Mesenchymal stem cell (in vitro differentiated cells and primary cell): Measurements from ENCODE around the gene RPS2.
A peak's percentile ranks its signal among the peaks of the same experiment; 100 is the strongest.
"Not testable (repeated sequence)": the region's sequence is repeated elsewhere in the genome, so short reads cannot be mapped to it uniquely, and the experiment has no call there.

Source experiments
- DNase-seq: peaks from one replicate; pipeline ENCODE4 v3.0.0-alpha.2; 2013
- H2AFZ ChIP-seq: one replicate; pipeline ENCODE4 v1.6.1; 2013; ENCODE audit warnings: low read depth, mild to moderate bottlenecking, control low read depth, inconsistent platforms, low read length, moderate library complexity
- H2AK5ac ChIP-seq: 2 replicates; pipeline ENCODE4 v1.6.1; 2013; ENCODE audit warnings: low read length, moderate library complexity, mild to moderate bottlenecking, inconsistent platforms; ENCODE audit not compliant: severe bottlenecking
- H2BK120ac ChIP-seq: one replicate; pipeline ENCODE4 v1.6.1; 2013; ENCODE audit warnings: low read depth, mild to moderate bottlenecking, inconsistent platforms, low read length, moderate library complexity
- H2BK12ac ChIP-seq, 2 experiments: one replicate each; pipeline ENCODE4 v1.6.1; 2013; ENCODE audit warnings: inconsistent platforms in 2 of 2, low read length in 2 of 2, mild to moderate bottlenecking in 2 of 2, moderate library complexity in 2 of 2, control low read depth in 1 of 2
- H2BK15ac ChIP-seq: one replicate; pipeline ENCODE4 v1.6.1; 2013; ENCODE audit warnings: mild to moderate bottlenecking, low read depth, inconsistent platforms; ENCODE audit not compliant: poor library complexity, severe bottlenecking
- H2BK5ac ChIP-seq: 2 replicates; pipeline ENCODE4 v1.6.1; 2013; ENCODE audit warnings: low read depth, mild to moderate bottlenecking, low read length, control low read depth, inconsistent platforms; ENCODE audit not compliant: poor library complexity, severe bottlenecking
- H3K14ac ChIP-seq, 2 experiments: one replicate each; pipeline ENCODE4 v1.6.1; 2013; ENCODE audit warnings: inconsistent platforms in 2 of 2, low read length in 2 of 2, control low read depth in 1 of 2, mild to moderate bottlenecking in 1 of 2, moderate library complexity in 1 of 2
- H3K18ac ChIP-seq, 2 experiments: one replicate each; pipeline ENCODE4 v1.6.1; 2013; ENCODE audit warnings: inconsistent platforms in 2 of 2, low read length in 2 of 2, control low read depth in 1 of 2, low read depth in 1 of 2, mild to moderate bottlenecking in 1 of 2
- H3K23ac ChIP-seq, 2 experiments: one replicate each; pipeline ENCODE4 v1.6.1; 2013; ENCODE audit warnings: inconsistent platforms in 2 of 2, low read length in 2 of 2, mild to moderate bottlenecking in 2 of 2, moderate library complexity in 2 of 2, control low read depth in 1 of 2
- H3K27ac ChIP-seq: 2 replicates; pipeline ENCODE4 v1.5.1; 2013; ENCODE audit warnings: mild to moderate bottlenecking, moderate library complexity, low read length, control low read depth, inconsistent platforms; ENCODE audit not compliant: poor library complexity, severe bottlenecking
- H3K27me3 ChIP-seq, 2 experiments: 2 replicates each; pipeline versions ENCODE4 v1.6.1 to v1.7.0; 2013; ENCODE audit warnings: low read length in 2 of 2, mild to moderate bottlenecking in 2 of 2, moderate library complexity in 2 of 2, control low read depth in 1 of 2, inconsistent platforms in 1 of 2; ENCODE audit not compliant: control insufficient read depth in 1 of 2, insufficient read depth in 1 of 2
- H3K36me3 ChIP-seq, 2 experiments: 2 replicates each; pipeline versions ENCODE4 v1.6.1 to v1.7.0; 2013; ENCODE audit warnings: low read length in 2 of 2, control low read depth in 1 of 2, inconsistent platforms in 1 of 2, low read depth in 1 of 2, mild to moderate bottlenecking in 1 of 2; ENCODE audit not compliant: insufficient read depth in 2 of 2, control insufficient read depth in 1 of 2
- H3K4ac ChIP-seq, 2 experiments: one replicate each; pipeline ENCODE4 v1.6.1; 2013; ENCODE audit warnings: inconsistent platforms in 2 of 2, low read length in 2 of 2, mild to moderate bottlenecking in 2 of 2, moderate library complexity in 2 of 2, control low read depth in 1 of 2, low read depth in 1 of 2
- H3K4me1 ChIP-seq: 2 replicates; pipeline ENCODE4 v1.6.1; 2013; ENCODE audit warnings: low read depth, low read length, control low read depth; ENCODE audit not compliant: control insufficient read depth, insufficient read depth
- H3K4me2 ChIP-seq: 2 replicates; pipeline ENCODE4 v1.6.1; 2013; ENCODE audit warnings: low read length, mild to moderate bottlenecking, inconsistent platforms; ENCODE audit not compliant: poor library complexity, severe bottlenecking
- H3K4me3 ChIP-seq, 2 experiments: 2 replicates each; pipeline versions ENCODE4 v1.5.1 to v1.7.0; 2013; ENCODE audit warnings: low read length in 2 of 2, mild to moderate bottlenecking in 2 of 2, control low read depth in 1 of 2, low read depth in 1 of 2; ENCODE audit not compliant: insufficient read depth in 1 of 2
- H3K79me1 ChIP-seq: replicated peaks from 2 replicates; pipeline ENCODE4 v1.6.1; 2013; ENCODE audit warnings: mild to moderate bottlenecking, control low read depth, low read length, inconsistent platforms; ENCODE audit not compliant: poor library complexity, severe bottlenecking
- H3K9ac ChIP-seq: 2 replicates; pipeline ENCODE4 v1.7.0; 2013; ENCODE audit warnings: mild to moderate bottlenecking, low read length, moderate library complexity
- H3K9me3 ChIP-seq: 2 replicates; pipeline ENCODE4 v1.7.0; 2013; ENCODE audit warnings: mild to moderate bottlenecking, low read length; ENCODE audit not compliant: control insufficient read depth
- H4K8ac ChIP-seq: one replicate; pipeline ENCODE4 v1.6.1; 2013; ENCODE audit warnings: inconsistent platforms, mild to moderate bottlenecking, low read length, moderate library complexity
- H4K91ac ChIP-seq: one replicate; pipeline ENCODE4 v1.6.1; 2013; ENCODE audit warnings: mild to moderate bottlenecking, low read length, inconsistent platforms
- WGBS: methylation state at CpG from one replicate; pipeline ENCODE4 v1.1.7; 2013; ENCODE audit warnings: mixed read lengths; 5-methylcytosine and 5-hydroxymethylcytosine counted together

Gene RPS2

DNA sequence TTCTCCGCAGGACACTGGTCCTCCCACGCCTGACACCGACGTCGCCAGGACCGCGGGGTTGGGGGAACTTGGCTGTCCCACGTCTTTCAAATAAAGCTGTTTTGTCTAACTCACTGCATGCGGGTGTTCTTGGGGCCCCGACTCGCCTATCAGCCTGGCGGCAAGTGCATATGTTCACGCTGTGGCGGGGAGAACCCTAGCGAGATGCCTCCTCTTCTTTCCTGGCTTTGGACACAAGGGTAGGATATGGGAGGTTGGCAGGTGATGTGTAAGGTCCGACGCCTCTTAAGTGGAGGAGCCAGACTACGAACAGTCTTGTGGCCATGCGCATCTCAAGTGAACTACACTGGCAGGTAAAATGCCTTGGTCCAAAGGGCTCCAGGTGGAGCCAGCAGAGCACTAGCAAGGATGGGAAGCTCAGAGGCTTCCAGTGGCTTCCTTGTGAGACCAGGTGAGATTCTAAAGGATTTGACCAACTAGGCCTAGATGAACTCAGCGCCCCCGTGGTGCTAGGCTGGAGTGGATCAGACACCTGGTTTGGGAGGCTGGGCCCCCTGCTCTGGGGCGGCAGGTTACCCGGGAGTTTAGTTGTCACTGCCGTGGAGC lies 873 bp upstream of the RPS2 start:
- Histone ChIP-seq H3K4me3 (peak overlapping the region; percentile 88 to 91), H4K8ac (peak overlapping the region; percentile 81), H2AFZ (peak overlapping the region; percentile 72), H3K4ac (peak overlapping the region; percentile 86 to 93), H3K79me1 (peaks cover 8% of the 10 kb centered on the region), H3K4me1 (peaks cover 28% of the 10 kb centered on the region), H4K91ac (peak overlapping the region; percentile 74), H3K36me3 (peaks cover 33 to 34% of the 10 kb centered on the region in 2 experiments), H3K27ac (peak overlapping the region; percentile 21), H2BK120ac (peak overlapping the region; percentile 77), H3K18ac (peak overlapping the region; percentile 79 to 93), H3K14ac (peak overlapping the region in 1 of 2 experiments; percentile 26), H2AK5ac (peak overlapping the region; percentile 57), H3K9me3 (peaks cover 4% of the 10 kb centered on the region), H2BK15ac (peak overlapping the region; percentile 55), H2BK12ac (peak overlapping the region in 1 of 2 experiments; percentile 12), H3K27me3 (no peaks in the 10 kb centered on the region), H2BK5ac (peak overlapping the region; percentile 9), H3K9ac (peak overlapping the region; percentile 97), H3K23ac (peak overlapping the region in 1 of 2 experiments; percentile 81), H3K4me2 (peak overlapping the region; percentile 92)
- 28% methylated on average over 23 of the region's 24 CpGs for WGBS
- DNase-seq, result no peak

DNA sequence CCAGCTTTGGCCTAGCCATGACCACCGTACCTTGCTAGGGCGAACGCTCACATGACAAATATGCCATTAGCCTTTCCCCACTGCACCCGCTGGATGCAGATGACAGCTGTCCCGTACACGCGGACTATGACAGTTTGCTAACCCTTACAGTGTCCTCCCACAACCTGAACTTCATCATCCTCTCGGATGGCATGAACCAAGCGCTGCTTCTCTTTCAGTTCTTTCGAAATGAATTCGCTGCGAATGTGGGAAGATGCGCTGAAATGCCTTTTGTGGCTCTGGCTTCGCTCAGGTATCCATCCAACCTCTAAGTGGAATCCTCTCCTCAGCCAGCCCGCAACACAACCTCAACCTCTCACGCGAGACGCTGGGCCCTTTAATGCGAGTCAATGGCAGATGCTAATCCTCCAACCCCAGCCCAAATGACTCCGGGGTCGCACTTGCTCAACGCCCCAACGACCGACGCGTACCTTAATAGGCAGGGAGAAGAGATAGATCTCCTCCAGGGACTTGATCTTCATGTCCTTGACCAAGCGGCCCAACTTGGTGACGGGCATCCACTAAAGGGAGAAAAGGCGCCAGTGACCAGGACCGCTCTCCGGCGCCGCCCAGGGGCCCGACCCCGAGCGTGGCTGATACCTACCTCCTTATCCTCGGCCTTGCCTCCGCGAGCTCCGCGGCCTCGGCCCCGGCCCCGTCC lies 670 bp downstream of the RPS2 start:
- Histone ChIP-seq H3K9ac (peak overlapping the region; percentile 97), H3K18ac (peak overlapping the region in 1 of 2 experiments; percentile 68), H3K4me2 (peak overlapping the region; percentile 55), H3K4me3 (peak overlapping the region; percentile 84 to 91), H3K4ac (peak overlapping the region in 1 of 2 experiments; percentile 74), H2BK120ac (no peak overlapping the region), H3K23ac (peak overlapping the region in 1 of 2 experiments; percentile 34), H2AK5ac (no peak overlapping the region), H3K4me1 (peaks cover 32% of the 10 kb centered on the region), H4K8ac (no peak overlapping the region), H3K14ac (peak overlapping the region in 1 of 2 experiments; percentile 35), H3K27me3 (no peaks in the 10 kb centered on the region), H2BK5ac (peak overlapping the region; percentile 97), H3K79me1 (peaks cover 8% of the 10 kb centered on the region), H2BK12ac (no peak overlapping the region), H3K9me3 (peaks cover 4% of the 10 kb centered on the region), H2BK15ac (no peak overlapping the region), H4K91ac (no peak overlapping the region), H3K36me3 (peaks cover 33 to 34% of the 10 kb centered on the region in 2 experiments), H3K27ac (peak overlapping the region; percentile 45), H2AFZ (no peak overlapping the region)
- under 1% methylated on average over 40 of the region's 44 CpGs for WGBS
- DNase-seq, result peak; percentile 57

DNA sequence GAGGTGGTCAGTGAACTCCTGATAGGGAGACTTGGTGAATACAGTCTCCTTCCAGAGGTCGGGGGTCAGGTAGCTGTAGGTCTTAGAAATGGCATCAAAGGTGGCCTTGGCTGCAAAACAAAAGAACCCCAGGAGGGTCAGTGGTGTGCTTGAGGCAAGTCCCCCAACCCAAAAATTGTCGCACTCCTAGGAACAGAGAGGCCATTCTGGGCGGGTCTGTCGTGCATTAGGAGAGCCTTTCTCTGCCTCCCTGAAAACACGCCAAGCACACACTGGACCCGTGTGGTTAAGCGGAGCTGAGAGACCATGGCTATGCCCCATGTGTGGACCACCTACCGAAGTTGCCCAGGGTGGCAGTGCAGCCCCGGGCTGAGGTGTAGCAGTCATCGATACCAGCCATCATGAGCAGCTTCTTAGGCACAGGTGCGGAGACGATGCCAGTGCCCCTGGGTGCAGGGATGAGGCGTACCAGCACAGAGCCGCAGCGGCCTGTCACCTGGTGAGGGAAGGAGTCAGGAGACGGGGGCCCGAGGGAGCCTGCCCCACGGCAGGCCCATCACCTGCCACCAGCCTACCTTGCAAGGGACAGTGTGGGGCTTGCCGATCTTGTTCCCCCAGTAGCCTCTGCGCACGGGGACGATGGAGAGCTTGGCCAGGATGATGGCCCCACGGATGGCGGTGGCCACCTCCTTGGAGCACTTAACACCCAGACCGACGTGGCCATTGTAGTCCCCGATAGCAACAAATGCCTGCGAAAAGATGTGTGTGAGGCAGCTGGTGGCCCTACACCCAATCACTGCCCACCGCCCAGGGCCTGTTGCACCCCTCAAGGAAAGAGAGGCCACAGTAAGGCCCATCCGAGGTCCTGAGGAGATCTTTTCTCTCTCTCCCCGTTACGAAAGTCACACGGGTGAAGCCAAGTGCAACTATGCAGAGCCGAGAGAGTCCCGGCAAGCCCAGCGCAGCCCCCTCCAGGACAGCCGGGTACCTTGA lies 2.2 kb downstream of the RPS2 start:
- not testable (repeated sequence) for H4K8ac ChIP-seq, H2AK5ac ChIP-seq, H3K9me3 ChIP-seq, H3K27ac ChIP-seq, H3K14ac ChIP-seq, H2BK120ac ChIP-seq, H2BK5ac ChIP-seq, DNase-seq, H2BK15ac ChIP-seq, H3K27me3 ChIP-seq, H4K91ac ChIP-seq, H3K23ac ChIP-seq, H2AFZ ChIP-seq, H2BK12ac ChIP-seq, H3K9ac ChIP-seq, H3K79me1 ChIP-seq, H3K4ac ChIP-seq, H3K18ac ChIP-seq
- Histone ChIP-seq H3K36me3 (peaks cover 33 to 34% of the 10 kb centered on the region in 2 experiments), H3K4me2 (peak overlapping the region; percentile 45), H3K4me3 (peak overlapping the region in 1 of 2 experiments; percentile 91), H3K4me1 (peaks cover 35% of the 10 kb centered on the region)
- 88% methylated on average over 37 of the region's 37 CpGs for WGBS
